IgD-negative memory B cell (primary cell): Measurements from ENCODE around the gene LASP1NB.

ENCODE experiments used
- H3K27ac Mint-ChIP-seq, 3 donors: one replicate each; pipeline ENCODE4 v1.8.0; 2020 to 2022; ENCODE audit warnings: mild to moderate bottlenecking in 3 of 3, mixed read lengths in 3 of 3, moderate library complexity in 1 of 3
- H3K27me3 Mint-ChIP-seq: one replicate; pipeline ENCODE4 v1.8.0; 2021; ENCODE audit warnings: mixed read lengths
- H3K36me3 Mint-ChIP-seq: one replicate; pipeline ENCODE4 v1.8.0; 2020; ENCODE audit warnings: mild to moderate bottlenecking, mixed read lengths
- H3K4me1 Mint-ChIP-seq, 3 donors: one replicate each; pipeline ENCODE4 v1.8.0; 2020 to 2022; ENCODE audit warnings: mixed read lengths in 3 of 3, mild to moderate bottlenecking in 1 of 3
- H3K4me3 Mint-ChIP-seq, 4 donors: one replicate each; pipeline ENCODE4 v1.8.0; 2020 to 2022; ENCODE audit warnings: mild to moderate bottlenecking in 4 of 4, mixed read lengths in 4 of 4, moderate library complexity in 3 of 4
- H3K9me3 Mint-ChIP-seq, 3 donors: one replicate each; pipeline ENCODE4 v1.8.0; 2020 to 2021; ENCODE audit warnings: mixed read lengths in 3 of 3, mild to moderate bottlenecking in 1 of 3

LASP1NB gene

DNA sequence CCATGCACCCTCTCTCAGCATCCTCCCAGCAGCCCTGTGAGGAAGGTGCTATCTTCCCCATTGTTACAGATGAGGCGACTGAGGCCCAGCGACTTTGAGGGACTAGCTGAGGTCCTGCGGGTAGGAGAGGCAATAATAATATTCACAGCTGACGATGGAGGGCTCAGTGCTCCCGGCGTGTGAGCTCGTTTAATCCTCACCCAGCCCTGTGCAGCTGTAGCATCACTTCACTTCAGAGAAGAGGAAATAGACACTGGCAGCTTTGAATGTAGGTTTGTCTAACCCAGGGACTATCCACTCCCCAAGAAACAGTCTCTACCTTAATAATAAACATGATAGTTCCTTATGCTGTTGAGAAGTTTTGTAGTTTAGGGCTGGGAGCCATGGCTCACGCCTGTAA is 34.0 kb upstream of the LASP1NB start:
- no peaks in the 10 kb centered on the region for H3K9me3 Mint-ChIP-seq
- H3K27me3 Mint-ChIP-seq, result no peaks in the 10 kb centered on the region
- no peaks in the 10 kb centered on the region for H3K36me3 Mint-ChIP-seq
- H3K4me1 Mint-ChIP-seq, result peaks cover 2 to 12% (median 9%) of the 10 kb centered on the region in 3 donors
- H3K4me3 Mint-ChIP-seq, result peak overlapping the region in 3 of 4 donors; percentile 29 to 74 (median 32)
- H3K27ac Mint-ChIP-seq, result peak overlapping the region; percentile 64 to 98 (median 87)

DNA sequence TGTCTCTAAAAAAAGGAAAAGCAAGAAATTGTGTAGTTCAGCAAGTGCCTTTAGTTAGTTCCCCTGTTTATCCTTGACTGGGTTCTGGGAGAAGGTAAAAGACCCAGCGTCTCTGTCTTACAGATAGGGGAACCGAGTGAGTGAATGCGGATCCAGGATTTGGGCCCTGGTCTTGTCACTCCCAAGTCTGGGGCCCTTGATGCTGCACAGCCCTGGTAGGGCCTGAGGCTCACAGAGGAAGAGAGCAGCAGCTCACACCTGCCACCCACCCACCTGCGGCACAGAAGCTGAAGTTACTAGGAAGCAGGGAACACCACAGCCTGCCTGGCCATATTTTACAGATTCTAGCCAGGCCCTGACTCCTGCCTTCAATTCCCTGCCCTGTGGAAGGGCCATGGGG is 33.3 kb upstream of the LASP1NB start:
- Mint-ChIP-seq H3K27ac (peak overlapping the region; percentile 46 to 98 (median 87)), H3K36me3 (no peaks in the 10 kb centered on the region), H3K9me3 (no peaks in the 10 kb centered on the region), H3K4me3 (peak overlapping the region in 3 of 4 donors; percentile 22 to 74 (median 29)), H3K27me3 (no peaks in the 10 kb centered on the region), H3K4me1 (peaks cover 2 to 11% (median 9%) of the 10 kb centered on the region in 3 donors)

DNA sequence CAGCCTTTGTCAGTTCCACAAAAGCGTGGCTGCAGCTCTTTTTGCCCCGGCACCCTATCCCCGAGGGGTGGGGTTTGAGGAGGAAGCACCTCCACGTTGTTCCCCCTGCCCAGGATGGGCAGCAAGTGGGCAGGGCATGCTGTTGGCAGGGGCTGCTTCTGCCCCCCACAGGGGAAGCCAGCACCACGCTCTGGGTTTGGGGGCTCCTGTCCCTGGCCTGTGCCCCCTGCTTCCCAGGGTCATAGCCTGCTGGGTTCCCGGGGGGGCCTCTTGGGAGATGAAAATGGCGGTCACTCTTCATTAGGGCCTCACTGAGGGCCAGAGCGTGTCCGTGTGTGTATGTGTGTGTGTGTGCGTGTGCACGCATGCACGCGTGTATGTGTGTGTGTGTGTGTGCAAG is 32.8 kb upstream of the LASP1NB start:
- H3K36me3 Mint-ChIP-seq, result peaks cover 1% of the 10 kb centered on the region
- peak overlapping the region in 1 of 4 donors; percentile 67 for H3K4me3 Mint-ChIP-seq
- no peaks in the 10 kb centered on the region for H3K9me3 Mint-ChIP-seq
- peaks cover 2 to 14% (median 9%) of the 10 kb centered on the region in 3 donors for H3K4me1 Mint-ChIP-seq
- no peaks in the 10 kb centered on the region for H3K27me3 Mint-ChIP-seq
- peak overlapping the region in 2 of 3 donors; percentile 47 to 87 for H3K27ac Mint-ChIP-seq

DNA sequence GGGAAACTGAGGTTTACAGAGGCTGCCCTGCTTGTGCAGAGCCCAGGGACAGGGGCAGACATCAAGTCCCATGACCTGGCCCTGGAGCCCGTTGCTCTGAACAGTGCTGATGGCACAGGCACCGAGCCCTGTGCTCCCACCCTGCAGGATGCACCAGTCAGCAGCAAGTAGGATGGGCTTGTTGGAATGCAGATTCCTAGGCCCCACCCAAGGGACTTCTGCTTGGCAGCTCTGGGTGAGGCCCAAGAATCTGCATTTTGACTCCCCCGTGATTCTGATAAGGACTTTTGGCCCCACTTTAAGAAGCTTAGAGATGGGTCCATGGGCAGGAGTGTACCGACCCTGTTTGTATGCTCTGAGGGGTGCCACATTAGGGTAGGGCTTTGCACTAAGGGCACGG is 32.3 kb upstream of the LASP1NB start:
- no peaks in the 10 kb centered on the region for H3K9me3 Mint-ChIP-seq
- H3K4me3 Mint-ChIP-seq, result no peak overlapping the region
- no peaks in the 10 kb centered on the region for H3K27me3 Mint-ChIP-seq
- H3K36me3 Mint-ChIP-seq, result peaks cover 1% of the 10 kb centered on the region
- H3K4me1 Mint-ChIP-seq, result peaks cover 4 to 19% (median 13%) of the 10 kb centered on the region in 3 donors
- peak overlapping the region; percentile 16 to 87 (median 47) for H3K27ac Mint-ChIP-seq

DNA sequence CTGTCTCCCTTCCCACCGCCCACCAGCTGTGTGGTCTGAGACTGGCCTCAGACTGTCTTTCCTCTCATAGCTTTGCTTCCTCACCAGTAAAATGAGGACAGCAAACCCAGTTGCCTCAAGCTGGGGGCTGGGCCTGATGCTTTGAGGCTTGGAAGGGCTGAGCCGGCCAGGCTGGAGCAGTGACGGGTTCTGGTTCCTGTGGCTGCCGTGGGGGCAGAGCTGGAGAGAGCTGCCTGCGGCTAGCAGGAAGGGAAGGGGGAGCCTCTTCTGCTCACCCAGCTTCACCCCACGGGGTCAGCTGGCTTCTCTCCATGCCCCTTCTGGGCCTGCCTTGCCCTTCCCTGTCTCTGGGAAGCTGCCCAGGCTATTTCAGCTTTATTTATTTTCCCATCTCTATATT is 31.8 kb upstream of the LASP1NB start:
- Mint-ChIP-seq H3K4me3 (peak overlapping the region in 1 of 4 donors; percentile 55), H3K36me3 (peaks cover 1% of the 10 kb centered on the region), H3K27me3 (no peaks in the 10 kb centered on the region), H3K27ac (peak overlapping the region; percentile 4 to 63 (median 16)), H3K4me1 (peaks cover 9 to 22% (median 17%) of the 10 kb centered on the region in 3 donors), H3K9me3 (no peaks in the 10 kb centered on the region)

DNA sequence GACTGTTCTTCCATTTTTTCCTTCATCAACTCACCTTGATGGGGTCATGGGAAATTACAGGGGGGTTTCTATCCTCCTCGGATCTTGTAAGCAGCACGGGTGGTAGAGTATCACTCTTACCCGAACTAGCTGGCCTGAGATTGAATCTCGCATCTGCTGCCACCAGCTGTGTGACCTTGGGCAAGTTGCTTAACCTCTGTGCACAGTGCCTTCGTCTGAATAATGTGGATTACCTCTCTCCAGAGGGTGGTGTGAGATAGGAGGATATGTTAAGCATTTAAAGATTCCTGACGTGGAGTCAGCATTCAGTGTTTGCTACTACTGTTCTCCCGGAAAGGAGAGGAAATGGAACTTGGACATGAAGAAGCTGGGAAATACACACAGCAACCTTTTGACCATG is 31.1 kb upstream of the LASP1NB start:
- peaks cover 1% of the 10 kb centered on the region for H3K36me3 Mint-ChIP-seq
- peak overlapping the region; percentile 4 to 87 (median 63) for H3K27ac Mint-ChIP-seq

DNA sequence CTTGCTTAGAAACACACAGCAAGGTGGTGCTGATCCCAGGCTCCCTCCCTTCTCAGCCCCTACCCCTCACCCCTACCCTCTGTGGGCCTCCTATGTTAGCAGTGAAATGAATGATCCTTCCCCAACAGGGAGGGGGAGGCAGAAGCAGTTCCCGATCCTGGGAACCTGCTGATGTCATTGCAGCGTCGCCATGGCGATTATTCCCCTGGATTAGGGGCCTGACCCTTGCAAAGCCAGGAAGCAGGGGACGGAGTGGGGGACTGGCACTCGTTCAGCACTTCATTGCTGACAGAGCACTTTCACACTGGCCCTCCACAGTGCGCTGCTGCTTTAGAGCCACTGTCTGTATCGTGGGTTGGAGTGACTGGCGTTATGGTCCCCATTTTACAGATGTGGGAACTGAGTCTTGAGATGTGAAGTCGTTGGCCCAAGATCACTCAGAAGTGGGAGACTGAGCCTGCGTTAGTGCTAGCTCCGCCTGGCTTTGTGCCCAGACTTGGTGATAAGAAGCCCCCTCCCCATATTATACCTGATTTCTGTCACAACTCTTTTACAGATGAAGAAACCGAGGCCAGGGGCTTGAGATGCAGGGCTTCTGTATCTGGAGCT is 29.0 kb upstream of the LASP1NB start:
- peak overlapping the region in 1 of 4 donors; percentile 66 for H3K4me3 Mint-ChIP-seq

More for the DNA sequence above, 31.1 kb upstream of the LASP1NB start:
- H3K4me1 Mint-ChIP-seq, result peaks cover 16 to 28% (median 23%) of the 10 kb centered on the region in 3 donors
- no peaks in the 10 kb centered on the region for H3K27me3 Mint-ChIP-seq
- no peak overlapping the region for H3K4me3 Mint-ChIP-seq
- no peaks in the 10 kb centered on the region for H3K9me3 Mint-ChIP-seq

DNA sequence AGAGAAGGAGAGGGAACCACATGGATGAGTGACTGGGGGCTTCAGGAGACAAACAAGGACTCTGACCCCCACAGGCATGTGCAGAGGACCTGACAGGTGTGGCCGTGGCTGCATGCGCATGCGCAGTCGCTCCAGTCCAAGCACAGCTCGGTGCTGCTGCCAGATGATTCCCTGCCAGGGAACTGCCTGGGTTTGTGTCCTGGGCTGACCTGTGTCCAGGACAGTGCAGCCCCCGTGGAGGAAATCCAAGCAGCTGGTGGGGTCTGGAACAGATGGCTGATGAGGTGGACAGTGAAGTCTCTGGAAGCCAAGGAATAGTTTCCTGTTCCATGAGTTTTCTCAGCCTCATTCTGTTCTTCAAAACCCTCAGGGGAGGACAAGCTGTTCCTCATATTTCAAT is 28.2 kb upstream of the LASP1NB start:
- no peak overlapping the region for H3K4me3 Mint-ChIP-seq
- H3K27me3 Mint-ChIP-seq, result no peaks in the 10 kb centered on the region
- no peaks in the 10 kb centered on the region for H3K9me3 Mint-ChIP-seq
- peak overlapping the region; percentile 89 to 100 (median 96) for H3K27ac Mint-ChIP-seq
- H3K4me1 Mint-ChIP-seq, result peaks cover 18 to 35% (median 21%) of the 10 kb centered on the region in 3 donors
- H3K36me3 Mint-ChIP-seq, result peaks cover 3% of the 10 kb centered on the region

More for the DNA sequence above, 29.0 kb upstream of the LASP1NB start:
- H3K27me3 Mint-ChIP-seq, result no peaks in the 10 kb centered on the region
- H3K36me3 Mint-ChIP-seq, result peaks cover 3% of the 10 kb centered on the region
- H3K27ac Mint-ChIP-seq, result peak overlapping the region; percentile 53 to 100 (median 89)
- peaks cover 21 to 34% (median 25%) of the 10 kb centered on the region in 3 donors for H3K4me1 Mint-ChIP-seq
- H3K9me3 Mint-ChIP-seq, result no peaks in the 10 kb centered on the region

DNA sequence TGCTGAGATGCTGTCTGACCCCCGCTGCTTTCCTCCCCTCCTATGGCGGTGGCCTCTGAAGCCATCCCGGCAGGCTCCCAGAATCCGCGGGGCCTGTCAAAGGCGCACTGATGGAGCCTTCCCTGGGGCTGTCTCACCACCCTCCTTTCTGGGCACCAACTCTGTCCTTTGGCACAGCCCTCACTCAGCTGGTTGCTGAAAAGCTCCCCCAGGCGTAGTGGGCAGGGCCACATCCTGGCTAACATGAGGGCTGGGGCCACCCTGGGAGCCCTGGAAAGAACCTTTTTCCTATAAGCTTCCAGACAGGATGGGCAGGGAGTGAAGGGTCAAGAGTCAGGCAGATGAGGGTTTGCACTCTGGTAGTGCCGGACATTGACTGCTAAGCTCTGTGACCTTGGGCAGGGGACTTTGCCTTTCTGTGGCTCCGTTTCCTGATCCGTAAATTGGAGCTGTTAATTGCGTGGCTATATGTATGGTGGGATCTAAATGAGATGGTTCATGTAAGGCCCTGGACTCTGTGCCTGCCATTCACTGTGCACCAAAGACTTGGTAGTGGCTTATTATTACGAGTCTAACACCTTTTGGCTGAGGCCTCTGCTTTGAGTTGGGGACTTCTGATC is 27.6 kb upstream of the LASP1NB start:
- no peaks in the 10 kb centered on the region for H3K27me3 Mint-ChIP-seq
- peak overlapping the region in 3 of 4 donors; percentile 57 to 94 (median 91) for H3K4me3 Mint-ChIP-seq
- peaks cover 18 to 35% (median 21%) of the 10 kb centered on the region in 3 donors for H3K4me1 Mint-ChIP-seq
- H3K27ac Mint-ChIP-seq, result peak overlapping the region; percentile 89 to 100 (median 96)
- H3K9me3 Mint-ChIP-seq, result no peaks in the 10 kb centered on the region
- peaks cover 3% of the 10 kb centered on the region for H3K36me3 Mint-ChIP-seq

DNA sequence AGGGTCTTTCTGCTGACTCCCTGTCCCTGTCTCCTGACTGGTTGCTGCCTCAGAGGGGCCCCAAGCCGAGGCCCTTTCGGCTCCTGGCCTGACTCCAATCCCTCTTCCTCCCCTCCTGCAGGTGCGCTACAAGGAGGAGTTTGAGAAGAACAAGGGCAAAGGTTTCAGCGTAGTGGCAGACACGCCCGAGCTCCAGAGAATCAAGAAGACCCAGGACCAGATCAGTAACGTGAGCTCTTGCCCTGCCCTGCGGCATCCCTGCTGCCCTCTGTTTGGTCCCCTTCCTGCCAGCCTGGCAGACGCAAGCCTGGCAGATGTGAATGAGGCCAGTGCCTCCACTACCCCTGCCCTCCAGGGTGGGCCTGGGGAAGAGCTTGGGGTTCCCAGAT is 27.1 kb upstream of the LASP1NB start:
- H3K36me3 Mint-ChIP-seq, result peaks cover 3% of the 10 kb centered on the region
- peak overlapping the region; percentile 57 to 94 (median 82) for H3K4me3 Mint-ChIP-seq
- H3K27me3 Mint-ChIP-seq, result no peaks in the 10 kb centered on the region
- H3K4me1 Mint-ChIP-seq, result peaks cover 18 to 35% (median 21%) of the 10 kb centered on the region in 3 donors
- no peaks in the 10 kb centered on the region for H3K9me3 Mint-ChIP-seq
- H3K27ac Mint-ChIP-seq, result peak overlapping the region; percentile 89 to 100 (median 96)

DNA sequence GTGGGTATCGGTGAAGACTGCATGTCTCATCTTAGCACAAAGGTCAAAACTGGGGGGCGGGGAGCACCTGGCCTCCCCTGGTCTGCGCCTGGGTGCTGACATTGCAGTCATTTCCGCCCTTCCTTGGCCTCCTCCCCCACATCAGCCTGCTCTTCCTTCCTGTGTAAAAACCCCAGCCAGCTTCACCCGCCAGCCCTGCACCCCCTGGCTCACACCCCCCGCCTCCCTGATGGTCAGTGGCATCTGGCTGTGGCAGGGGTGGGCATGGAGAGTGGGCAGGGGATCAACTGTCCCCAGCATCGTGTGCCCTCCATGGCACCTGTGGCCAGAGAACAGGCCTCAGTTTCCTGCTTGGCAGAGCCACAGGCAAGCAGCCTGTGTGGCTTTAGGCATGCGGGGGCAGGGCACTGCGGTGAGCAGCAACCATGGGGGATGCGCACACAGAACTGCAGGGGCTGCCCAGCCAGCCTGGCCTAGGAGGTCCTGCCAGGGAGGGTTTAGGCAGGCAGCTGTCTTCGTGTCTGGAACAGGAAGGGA is 26.5 kb upstream of the LASP1NB start:
- peak overlapping the region; percentile 57 to 94 (median 82) for H3K4me3 Mint-ChIP-seq
- H3K36me3 Mint-ChIP-seq, result peaks cover 3% of the 10 kb centered on the region
- H3K27me3 Mint-ChIP-seq, result no peaks in the 10 kb centered on the region
- H3K27ac Mint-ChIP-seq, result peak overlapping the region; percentile 89 to 100 (median 96)
- H3K9me3 Mint-ChIP-seq, result no peaks in the 10 kb centered on the region
- H3K4me1 Mint-ChIP-seq, result peaks cover 18 to 35% (median 21%) of the 10 kb centered on the region in 3 donors

DNA sequence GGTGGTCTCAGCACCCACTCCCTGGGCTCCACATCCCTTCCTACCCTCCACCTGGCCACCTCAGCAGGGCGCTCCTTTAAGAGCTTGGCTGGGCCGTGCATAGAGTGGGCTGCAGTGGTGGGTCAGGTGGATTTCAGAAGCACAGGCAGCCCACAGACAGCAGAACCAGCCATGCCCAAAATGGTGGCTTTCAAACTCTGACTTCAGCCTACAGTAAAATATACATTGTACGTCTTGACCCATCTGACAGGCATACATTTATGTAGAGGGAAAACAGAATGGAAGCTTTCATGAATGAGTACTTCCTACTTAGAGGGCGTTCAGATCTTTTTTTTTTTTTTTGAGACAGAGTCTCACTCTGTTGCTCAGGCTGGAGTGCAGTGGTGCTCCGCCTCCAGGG is 26.0 kb upstream of the LASP1NB start:
- H3K27ac Mint-ChIP-seq, result peak overlapping the region; percentile 89 to 100 (median 96)
- H3K4me1 Mint-ChIP-seq, result peaks cover 18 to 33% (median 21%) of the 10 kb centered on the region in 3 donors
- peaks cover 3% of the 10 kb centered on the region for H3K36me3 Mint-ChIP-seq
- peak overlapping the region; percentile 57 to 94 (median 82) for H3K4me3 Mint-ChIP-seq
- H3K9me3 Mint-ChIP-seq, result no peaks in the 10 kb centered on the region
- H3K27me3 Mint-ChIP-seq, result no peaks in the 10 kb centered on the region

DNA sequence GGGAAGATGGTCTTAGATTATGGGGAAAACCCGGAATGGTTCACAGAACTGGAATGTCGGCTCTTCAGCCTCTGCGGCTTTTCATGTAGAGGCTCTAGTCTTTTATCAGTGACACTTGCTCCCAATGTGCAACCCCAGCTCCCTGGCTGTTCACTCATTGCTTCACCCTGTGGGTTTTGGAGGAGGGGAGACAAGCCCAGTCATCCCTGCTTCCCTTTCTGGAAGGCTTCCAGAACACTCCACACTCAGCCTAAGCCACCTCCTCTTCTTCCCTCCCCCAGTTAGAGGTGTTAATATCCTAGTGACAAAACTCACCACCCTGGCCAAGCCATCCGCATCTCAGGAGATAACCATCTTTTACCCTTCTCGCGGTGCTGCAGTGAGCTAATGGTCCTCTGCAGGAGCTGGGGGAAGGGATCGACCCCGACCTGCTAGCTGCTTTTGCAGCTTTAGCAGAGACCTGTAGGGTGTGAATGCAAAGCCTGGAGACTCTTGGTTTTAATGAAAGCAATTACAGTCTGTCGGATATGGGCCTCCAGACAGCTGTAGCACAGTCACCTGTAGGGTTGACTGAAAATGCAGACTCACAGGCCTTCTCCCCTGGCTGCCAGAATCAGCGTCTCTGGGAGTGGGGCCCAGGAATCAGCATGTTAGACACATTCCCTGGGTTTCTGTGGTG is 24.3 kb upstream of the LASP1NB start:
- H3K27me3 Mint-ChIP-seq, result no peaks in the 10 kb centered on the region
- H3K4me3 Mint-ChIP-seq, result peak overlapping the region in 1 of 4 donors; percentile 27
- peak overlapping the region; percentile 39 to 72 (median 43) for H3K27ac Mint-ChIP-seq
- H3K4me1 Mint-ChIP-seq, result peaks cover 24 to 40% (median 29%) of the 10 kb centered on the region in 3 donors
- H3K9me3 Mint-ChIP-seq, result no peaks in the 10 kb centered on the region
- H3K36me3 Mint-ChIP-seq, result peaks cover 3% of the 10 kb centered on the region

DNA sequence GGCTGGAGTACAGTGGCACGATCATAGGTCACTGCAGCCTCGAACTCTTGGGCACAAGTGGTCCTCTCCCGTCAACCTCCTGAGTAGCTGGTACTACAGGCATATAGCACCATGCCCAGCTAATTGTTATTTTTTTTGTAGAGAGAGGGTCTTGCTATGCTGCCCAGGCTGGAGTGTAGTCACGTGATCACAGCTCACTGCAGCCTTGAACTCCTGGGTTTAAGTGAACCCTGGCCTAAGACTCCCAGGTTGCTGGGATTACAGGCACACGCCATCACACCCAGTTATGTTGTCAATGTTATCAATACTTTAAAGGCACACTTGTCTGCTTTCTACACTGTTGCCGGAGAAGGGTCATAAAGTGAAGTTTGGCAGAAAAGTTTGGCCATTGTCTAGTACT is 22.0 kb upstream of the LASP1NB start:
- Mint-ChIP-seq H3K4me1 (peaks cover 26 to 41% (median 30%) of the 10 kb centered on the region in 3 donors), H3K27ac (peak overlapping the region in 1 of 3 donors; percentile 26), H3K4me3 (no peak overlapping the region), H3K27me3 (no peaks in the 10 kb centered on the region), H3K36me3 (peaks cover 2% of the 10 kb centered on the region), H3K9me3 (no peaks in the 10 kb centered on the region)

DNA sequence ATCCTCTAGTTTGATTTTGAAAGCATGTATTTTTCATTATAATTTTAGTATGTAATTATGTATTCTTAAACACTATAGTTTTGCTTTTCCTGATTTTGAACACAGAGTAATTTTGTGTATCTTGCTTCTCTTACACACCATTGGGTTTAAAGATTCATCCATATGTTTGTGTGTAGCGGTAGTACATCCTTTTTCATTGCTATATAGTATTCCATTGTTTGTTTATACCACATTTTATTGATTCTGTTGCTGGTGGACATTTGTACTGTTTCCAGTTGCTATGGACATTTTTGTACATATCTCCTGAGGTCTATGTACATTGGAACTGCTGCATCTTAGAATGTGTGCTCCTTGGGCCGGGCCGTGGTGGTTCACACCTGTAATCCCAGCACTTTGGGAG is 20.5 kb upstream of the LASP1NB start:
- Mint-ChIP-seq H3K27ac (peak overlapping the region in 1 of 3 donors; percentile 63), H3K36me3 (no peaks in the 10 kb centered on the region), H3K4me1 (peaks cover 15 to 32% (median 18%) of the 10 kb centered on the region in 3 donors), H3K4me3 (peak overlapping the region in 2 of 4 donors; percentile 81), H3K9me3 (no peaks in the 10 kb centered on the region), H3K27me3 (no peaks in the 10 kb centered on the region)
